ENCODE data around the gene SLC41A1.

GRCh38 chr1:205800427-205800826, 12.6 kb downstream of the SLC41A1 start:
- TF ChIP-seq CTCF (IDR thresholded peaks at IDR 0.05) (no peak), ZFX (IDR thresholded peaks at IDR 0.05; ENCODE audit: borderline replicate concordance) (no peak)

Data from 22Rv1 (cell line).